CD4-positive, alpha-beta T cell treated with Interleukin-12 subunit alpha and Interleukin-12 subunit beta, for 1 hour (primary cell): ENCODE results near the gene RBM12.
A peak's percentile ranks its signal among the peaks of the same experiment; 100 is the strongest.
"Not testable (repeated sequence)": the region's sequence is repeated elsewhere in the genome, so short reads cannot be mapped to it uniquely, and the experiment has no call there.

Experiments used
- DNase-seq: peaks from one replicate; pipeline ENCODE4 v3.0.0-alpha.2; 2020

Gene RBM12

GRCh38 chr20:35664466-35665206 is at the start of gene RBM12, which contains the start of gene CPNE1:
RBM12 (minus strand) TSS chr20:35664900; CDS start chr20:35655322, 9,578 bp downstream.
CPNE1 (minus strand) TSS chr20:35664900; CDS start chr20:35632923, 31,977 bp downstream.
- peak; percentile 94 for DNase-seq

GRCh38 chr20:35714127-35714526 is 49.4 kb upstream of the RBM12 start:
- no peak for DNase-seq

- not testable (repeated sequence) for DNase-seq
Observed at GRCh38 chr20:35713120-35713519, 48.4 kb upstream of the RBM12 start.

DNA sequence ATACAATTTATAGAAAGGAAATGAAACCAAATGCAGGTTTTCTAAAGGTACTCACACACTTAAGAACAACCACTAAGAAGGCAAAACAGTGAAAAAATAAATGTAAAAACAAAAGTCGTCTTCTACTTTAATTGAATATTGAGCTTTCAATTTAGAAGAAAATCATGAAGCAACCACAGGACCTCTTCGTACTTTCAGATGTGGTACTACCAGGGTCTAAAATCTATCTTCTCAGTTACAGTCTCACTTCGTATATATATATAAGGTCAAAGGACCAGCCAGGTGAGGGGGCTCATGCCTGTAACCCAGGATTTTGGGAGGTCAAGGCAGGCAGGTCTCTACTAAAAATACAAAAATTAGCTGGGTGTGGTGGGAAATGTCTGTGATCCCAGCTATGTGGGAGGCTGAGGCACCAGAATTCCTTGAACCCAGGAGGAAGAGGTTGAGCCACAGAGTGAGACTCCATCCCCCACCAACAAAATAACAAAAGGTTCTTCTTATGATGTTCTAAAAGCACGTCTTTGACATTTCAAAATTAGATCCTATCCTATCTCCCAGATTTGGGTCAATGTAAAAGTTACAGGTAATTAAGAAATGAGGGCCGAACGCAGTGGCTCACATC is 47.0 kb upstream of the RBM12 start:
- DNase-seq: no peak

DNA sequence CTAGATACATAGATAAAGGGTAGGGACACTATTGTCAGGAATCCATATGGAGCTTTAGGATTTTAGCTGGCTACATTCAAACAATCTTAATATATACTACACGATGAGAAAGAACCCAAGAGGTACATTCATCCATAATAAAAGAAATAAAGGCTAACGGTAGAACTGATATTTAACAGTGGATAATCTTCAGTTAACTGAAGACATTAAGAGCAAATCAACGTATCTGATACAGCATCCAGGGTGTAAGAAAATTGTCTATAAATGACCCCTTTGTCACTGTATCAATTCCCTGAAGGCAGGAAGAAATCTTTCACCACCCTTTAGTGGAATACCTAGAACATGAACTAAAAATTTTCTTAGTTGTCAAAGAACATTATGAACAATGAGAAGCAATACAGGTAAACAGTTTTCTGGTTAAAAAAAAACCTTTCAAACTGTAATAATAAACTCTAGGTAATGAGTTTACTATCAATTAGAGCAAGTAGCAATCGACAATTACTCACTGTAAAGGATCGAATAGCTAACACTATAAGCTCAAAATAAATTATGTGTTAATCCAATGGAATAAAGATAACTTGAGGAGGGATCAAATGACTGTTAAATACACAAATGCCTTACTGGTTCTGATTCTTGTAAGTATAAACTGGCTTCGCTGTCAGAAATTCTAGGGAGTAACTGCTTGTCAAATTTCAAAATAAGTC is 46.3 kb upstream of the RBM12 start:
- DNase-seq: no peak

GRCh38 chr20:35710039-35710438 is 45.3 kb upstream of the RBM12 start:
- DNase-seq: no peak

GRCh38 chr20:35709259-35709658 is 44.6 kb upstream of the RBM12 start:
- no peak for DNase-seq

DNA sequence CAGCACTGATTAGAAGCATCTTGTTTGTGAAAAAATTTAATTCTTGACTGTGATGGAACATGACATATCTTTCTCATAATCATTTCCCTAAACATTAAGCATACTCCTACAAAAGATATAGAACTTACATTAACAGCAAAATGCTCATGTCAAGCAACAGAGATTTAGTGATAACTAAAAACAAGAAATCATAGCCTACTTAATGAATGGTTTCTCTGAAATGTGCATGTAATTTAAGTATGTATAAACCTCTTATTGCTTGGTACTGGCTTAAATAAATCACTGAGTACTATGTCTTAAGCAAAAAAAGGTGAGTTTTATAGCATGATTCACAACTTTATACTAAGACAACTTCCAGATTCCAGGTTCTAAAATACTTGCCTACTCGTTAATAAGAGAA is 43.8 kb upstream of the RBM12 start:
- DNase-seq: no peak

DNA sequence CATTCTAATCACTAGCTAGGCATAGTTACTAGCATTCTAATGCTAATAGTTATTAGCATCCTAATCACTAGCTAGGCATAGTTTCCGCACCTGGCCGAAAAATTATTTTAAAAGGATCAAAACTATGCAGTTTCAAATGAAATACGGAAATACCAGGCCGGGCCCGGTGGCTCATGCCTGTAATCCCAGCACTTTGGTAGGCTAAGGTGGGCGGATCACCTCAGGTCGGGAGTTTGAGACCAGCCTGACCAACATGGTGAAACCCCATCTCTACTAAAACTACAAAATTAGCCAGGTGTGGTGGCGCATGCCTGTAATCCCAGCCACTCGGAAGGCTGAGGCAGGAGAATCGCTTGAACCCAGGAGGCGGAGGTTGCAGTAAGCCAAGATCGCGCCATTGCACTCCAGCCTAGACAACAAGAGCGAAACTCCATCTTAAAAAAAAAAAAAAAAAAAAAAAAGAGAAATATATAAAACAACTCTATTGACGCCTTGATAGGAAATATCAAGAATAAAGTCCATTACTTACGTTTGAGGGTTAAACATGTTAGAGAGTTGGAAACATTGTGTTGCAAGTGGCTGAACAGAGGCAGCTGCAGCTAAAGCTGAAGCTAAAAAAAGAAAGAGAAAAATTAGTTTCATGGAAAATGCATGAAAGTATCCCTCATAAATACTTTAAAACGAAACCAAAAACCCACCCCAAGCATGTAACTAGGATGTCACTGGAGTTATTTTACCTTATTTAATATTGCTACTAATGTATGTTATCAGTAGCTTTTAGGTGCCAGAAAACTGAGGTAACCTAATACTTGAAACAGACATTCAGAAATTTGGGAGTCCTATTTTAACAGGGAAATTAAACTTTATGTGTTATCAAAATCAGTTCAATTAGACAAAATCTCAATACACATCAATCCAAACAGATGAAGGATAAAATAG is 42.2 kb upstream of the RBM12 start:
- not testable (repeated sequence) for DNase-seq

DNA sequence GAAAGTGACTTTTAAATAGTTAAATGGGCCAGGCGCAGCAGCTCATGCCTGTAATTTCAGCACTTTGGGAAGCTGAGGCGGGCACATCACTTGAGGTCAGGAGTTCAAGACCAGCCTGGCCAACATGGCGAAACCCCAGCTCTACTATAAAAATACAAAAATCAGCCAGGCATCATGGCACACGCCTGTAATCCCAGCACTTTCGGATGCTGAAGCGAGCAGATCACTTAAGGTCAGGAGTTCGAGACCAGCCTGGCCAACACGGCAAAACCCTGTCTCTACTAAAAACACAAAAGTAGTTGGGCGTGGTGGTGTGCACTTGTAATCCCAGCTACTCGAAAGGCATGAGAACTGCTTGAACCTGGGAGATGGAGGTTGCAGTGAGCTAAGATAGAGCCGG is 41.2 kb upstream of the RBM12 start:
- not testable (repeated sequence) for DNase-seq

DNA sequence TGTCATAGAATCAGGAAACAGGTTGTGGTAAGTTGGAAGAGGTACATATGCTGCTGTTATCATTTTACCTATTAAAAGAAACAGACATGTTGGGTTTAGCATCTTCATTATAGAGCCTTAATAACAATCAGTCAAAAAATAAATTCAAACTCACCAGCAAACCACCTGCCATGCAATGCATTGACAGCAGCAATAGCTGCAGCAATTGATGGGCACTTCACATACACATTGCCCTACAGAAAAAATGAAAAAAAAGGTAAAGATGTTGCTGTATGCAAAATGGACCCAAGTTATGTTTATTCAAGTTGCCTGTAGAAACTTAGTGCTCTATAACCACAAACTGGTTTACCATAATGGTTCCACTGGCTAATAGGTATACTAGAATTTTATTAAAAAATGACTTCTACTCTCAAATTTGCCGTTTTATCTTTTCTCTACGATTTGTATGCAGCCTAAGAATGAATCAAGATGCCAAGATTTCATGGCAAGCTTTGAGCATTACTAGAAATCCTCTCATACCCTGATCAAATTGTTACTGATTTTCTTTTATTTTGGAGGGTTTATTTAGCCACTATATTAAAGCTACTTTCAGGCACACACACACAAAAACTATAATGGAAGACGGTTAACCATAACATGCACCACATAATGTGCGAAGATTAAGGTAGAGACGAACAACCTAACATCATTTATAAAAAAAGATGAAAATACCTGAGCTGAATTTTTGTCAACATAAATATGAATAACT is 40.0 kb upstream of the RBM12 start:
- no peak for DNase-seq

DNA sequence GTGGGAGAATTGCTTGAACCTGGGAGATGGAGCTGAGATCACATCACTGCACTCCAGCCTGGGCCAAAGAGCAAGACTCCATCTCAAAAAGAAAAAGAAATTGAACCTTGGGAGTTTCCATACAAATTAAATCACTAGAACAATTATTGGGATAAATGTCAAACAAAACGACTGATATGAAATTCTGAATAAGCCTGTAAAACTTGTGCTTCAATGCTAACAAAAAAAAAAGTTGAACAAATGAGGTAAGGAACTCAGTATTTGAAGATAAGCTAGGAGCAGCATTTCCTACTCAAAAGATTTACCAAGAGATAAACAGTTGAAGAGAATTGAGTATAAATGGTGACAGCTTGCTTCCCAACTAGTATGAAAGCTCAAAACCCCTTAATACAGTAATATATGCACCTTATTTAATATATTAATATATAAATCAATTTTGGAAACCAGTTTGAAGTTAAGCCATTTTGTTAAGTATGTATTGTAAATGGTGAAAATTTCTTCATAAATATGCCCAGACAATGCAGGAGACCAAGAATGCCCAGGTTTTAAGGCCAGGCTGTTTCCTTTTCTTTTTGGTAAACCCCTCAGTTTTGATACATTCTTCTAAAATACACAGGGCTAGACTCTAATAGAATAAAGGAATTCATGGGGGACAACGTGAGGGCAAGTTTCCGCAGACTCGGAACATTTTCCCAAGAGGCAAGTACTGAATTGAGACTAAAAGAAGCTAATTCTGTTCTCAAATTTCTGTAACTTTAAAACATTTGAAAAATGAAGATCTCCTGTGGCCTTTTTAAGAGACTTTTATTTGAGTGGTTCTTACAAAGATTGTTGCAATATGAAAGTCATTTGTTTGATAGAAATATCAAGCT is 38.4 kb upstream of the RBM12 start:
- no peak for DNase-seq

- no peak for DNase-seq
Observed at GRCh38 chr20:35702051-35702823, 37.5 kb upstream of the RBM12 start.

DNA sequence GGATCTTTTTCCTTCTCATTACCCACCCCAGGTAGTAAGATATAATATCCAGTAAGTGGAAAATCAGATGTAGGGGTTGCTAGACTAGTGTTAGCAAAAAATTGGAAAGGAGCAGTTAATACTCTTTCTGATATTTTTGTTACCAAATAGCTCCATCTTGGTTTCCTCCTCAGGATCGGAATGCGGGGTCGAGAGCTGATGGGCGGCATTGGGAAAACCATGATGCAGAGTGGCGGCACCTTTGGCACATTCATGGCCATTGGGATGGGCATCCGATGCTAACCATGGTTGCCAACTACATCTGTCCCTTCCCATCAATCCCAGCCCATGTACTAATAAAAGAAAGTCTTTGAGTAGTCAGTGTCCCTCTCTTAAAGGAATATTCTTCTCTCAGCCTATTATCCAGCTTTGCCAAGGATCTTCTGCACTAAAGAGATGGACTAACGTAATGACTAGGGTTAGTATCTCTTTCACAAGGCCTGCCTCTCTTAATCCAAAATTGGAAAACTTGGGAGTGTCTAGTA is 36.0 kb upstream of the RBM12 start:
- DNase-seq: no peak

DNA sequence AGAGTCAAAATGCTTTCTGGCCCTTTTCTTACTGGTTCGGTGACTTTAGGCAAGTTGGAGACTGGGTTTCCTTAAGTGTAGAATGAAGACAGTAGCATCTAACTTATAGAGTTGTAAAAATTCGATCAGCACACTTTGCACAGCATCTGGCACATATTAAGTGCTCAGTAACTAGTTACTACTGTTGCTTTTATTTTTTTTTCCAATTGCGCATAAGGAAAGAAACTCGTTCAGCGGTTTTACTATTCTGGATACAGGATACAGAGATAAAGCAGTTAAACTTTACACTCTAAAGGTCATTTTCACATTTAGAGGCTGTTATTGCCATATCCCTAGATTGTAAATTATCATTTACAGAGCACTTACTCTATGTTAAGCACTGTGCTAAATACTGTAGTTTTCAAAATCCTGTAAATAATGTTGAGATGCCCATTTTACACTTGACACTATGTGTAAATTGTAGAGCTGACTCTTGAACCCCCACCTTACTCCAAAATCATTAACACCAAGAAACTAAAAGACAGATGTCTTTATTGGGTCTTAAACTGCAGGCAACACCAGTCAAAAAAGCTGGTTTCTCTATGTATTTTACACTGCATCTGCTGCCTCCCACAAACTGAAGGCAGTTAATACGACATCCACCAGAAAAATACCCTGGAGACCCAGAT is 35.4 kb upstream of the RBM12 start:
- no peak for DNase-seq

DNA sequence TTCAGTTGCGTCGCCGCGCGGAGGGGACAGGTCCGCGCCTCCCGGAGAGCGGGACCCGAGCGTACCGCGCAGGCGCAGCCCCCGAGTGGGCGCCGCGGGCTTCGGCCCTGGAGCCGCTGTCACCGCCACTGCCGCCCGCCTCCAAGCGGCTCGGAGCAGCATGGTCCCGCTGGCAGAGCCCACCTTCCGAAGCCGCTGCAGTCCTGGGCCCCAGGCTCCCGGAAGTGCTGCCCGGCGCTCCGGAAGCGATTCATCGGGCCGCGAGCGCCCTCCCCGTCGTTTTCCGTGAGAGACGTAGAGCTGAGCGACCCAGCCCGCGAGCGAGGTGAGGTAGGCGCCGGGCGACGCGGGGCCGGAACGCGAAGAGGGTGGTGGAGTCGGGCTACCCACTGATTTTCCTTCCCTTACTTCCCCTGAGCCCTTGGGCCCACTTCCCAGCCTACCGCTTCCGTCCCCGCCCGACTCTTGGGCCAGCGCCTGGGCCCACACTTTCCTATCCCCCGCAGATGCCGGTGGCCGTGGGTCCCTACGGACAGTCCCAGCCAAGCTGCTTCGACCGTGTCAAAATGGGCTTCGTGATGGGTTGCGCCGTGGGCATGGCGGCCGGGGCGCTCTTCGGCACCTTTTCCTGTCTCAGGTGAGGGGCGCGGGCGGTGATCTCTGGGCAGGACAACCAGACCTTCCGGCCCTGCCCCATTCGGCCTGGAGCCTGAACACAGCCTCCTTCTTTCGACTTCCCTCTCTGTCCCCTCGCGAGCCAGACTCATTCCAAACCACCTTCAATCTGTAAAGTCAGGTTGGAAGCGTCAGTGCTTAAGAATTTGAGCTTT is 34.6 kb upstream of the RBM12 start, which contains the start of the genes NFS1 and ROMO1:
Gene NFS1, minus strand, starts transcription at position 226 of the 830 bp plus-strand sequence. Its CDS starts 64 bp downstream, at position 162.
Gene ROMO1, plus strand, starts transcription at position 279 of the 830 bp plus-strand sequence. Its CDS starts 228 bp downstream, at position 507.
- peak; percentile 89 for DNase-seq

DNA sequence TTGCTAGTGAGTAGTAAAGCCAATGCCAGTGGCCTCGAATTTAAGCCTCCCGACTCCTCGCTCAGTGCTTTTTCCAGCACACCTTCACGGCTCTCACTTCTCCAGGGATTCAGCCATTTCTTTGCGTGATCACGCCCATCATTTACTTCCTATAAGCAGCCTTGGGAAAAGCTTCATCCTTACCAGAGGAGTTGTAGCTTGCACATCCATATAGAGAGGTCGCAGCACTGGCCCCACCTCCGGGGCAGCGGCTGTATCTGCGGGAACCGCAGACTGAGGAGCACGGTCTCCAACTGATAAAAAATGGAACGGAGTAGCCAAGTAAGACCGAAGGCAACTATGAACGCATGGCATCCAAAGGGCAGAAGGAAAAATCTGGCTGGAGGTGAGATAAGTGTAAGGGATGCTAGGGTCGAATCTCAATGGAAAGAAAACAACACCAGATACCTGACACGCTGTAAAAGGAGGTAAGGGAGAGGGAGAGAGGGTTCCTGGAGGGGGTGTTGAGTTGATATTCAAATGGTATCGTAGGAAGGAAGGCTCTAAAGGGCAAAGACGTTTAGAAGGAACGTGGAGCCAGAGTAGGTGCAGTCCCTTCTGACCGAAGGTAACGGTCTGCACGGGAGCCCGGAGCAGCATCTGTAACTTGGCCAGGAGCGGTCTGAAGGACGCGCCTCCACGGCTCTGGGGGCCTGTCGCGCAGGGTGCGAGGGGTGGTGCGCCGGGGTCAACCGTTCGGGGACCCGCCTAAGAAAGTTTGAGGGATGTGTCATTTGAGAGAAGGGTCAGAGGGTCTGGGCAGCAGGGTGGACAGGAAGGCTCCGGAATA is 33.8 kb upstream of the RBM12 start:
- no peak for DNase-seq
